IMR-90 (cell line): ENCODE measurements around the gene PPM1D. TPM values are rescaled to one million over a fixed set of nuclear protein-coding genes. Genes with fewer than 3 reads are reported as not detected.

ENCODE experiments used
- ATAC-seq: fragments of 200-7000 bp; cut with Tn5 transposase; 2 replicates; pipeline ENCODE4 v1.9.1; 2020; ENCODE audit warnings: low read depth, mild to moderate bottlenecking, moderate library complexity
- BruUV-seq: library from RNA; stranded (reverse); fragments of 400-500 nt; replicated peaks from 2 replicates; lab custom pipeline; 2021; lab: Mats Ljungman, UMichigan
- CTCF ChIA-PET: fragments of 300-600 bp; formaldehyde crosslinking; extraction: SDS; loops from one replicate; lab custom pipeline; 2021; ENCODE audit warnings: antibody characterized with exemption; lab: Yijun Ruan, JAX
- POLR2A ChIA-PET: fragments of 300-600 bp; sonication (Branson Sonifier 250); formaldehyde crosslinking; loops from one replicate; lab custom pipeline; 2022; ENCODE audit warnings: antibody characterized with exemption; ENCODE audit not compliant: unreplicated experiment; lab: Charles Lee
- DNase-seq: peaks from one replicate; pipeline ENCODE4 v3.0.0; 2013
- H2AFZ ChIP-seq: replicated peaks from 2 replicates; pipeline ENCODE3; 2013; ENCODE audit warnings: low read length, mild to moderate bottlenecking; ENCODE audit not compliant: poor library complexity
- H2AK5ac ChIP-seq: 2 replicates; pipeline ENCODE4 v1.6.1; 2013; ENCODE audit warnings: low read depth, low read length, inconsistent platforms
- H2AK9ac ChIP-seq: replicated peaks from 2 replicates; pipeline ENCODE3; 2013; ENCODE audit warnings: mild to moderate bottlenecking, low read depth, low read length, moderate library complexity; ENCODE audit not compliant: poor library complexity
- H2BK120ac ChIP-seq: 2 replicates; pipeline ENCODE4 v1.6.1; 2013; ENCODE audit warnings: low read depth, low read length, inconsistent platforms
- H2BK15ac ChIP-seq: 3 replicates; pipeline ENCODE4 v1.6.1; 2013; ENCODE audit warnings: low read depth, low read length, inconsistent platforms
- H2BK20ac ChIP-seq: 2 replicates; pipeline ENCODE4 v1.6.1; 2013; ENCODE audit warnings: low read depth, mild to moderate bottlenecking, inconsistent platforms, low read length, moderate library complexity
- H2BK5ac ChIP-seq: 2 replicates; pipeline ENCODE4 v1.6.1; 2013; ENCODE audit warnings: mild to moderate bottlenecking, low read depth, low read length, inconsistent platforms; ENCODE audit not compliant: poor library complexity, severe bottlenecking
- H3K14ac ChIP-seq: replicated peaks from 2 replicates; pipeline ENCODE4 v1.6.1; 2013; ENCODE audit warnings: low read depth, low read length, inconsistent platforms
- H3K18ac ChIP-seq: 2 replicates; pipeline ENCODE4 v1.6.1; 2013; ENCODE audit warnings: low read depth, low read length, control low read depth
- H3K23ac ChIP-seq: 2 replicates; pipeline ENCODE4 v1.6.1; 2013; ENCODE audit warnings: low read depth, low read length, inconsistent platforms
- H3K27ac ChIP-seq: 2 replicates; pipeline ENCODE4 v1.5.1; 2013; ENCODE audit warnings: mild to moderate bottlenecking, control low read depth, low read length; ENCODE audit not compliant: insufficient read depth
- H3K27me3 ChIP-seq: 2 replicates; pipeline ENCODE4 v1.6.1; 2013; ENCODE audit warnings: low read length; ENCODE audit not compliant: control insufficient read depth, insufficient read depth
- H3K36me3 ChIP-seq: 2 replicates; pipeline ENCODE4 v1.6.1; 2013; ENCODE audit warnings: low read length, mixed read lengths; ENCODE audit not compliant: control insufficient read depth, insufficient read depth
- H3K4ac ChIP-seq: 2 replicates; pipeline ENCODE4 v1.6.1; 2013; ENCODE audit warnings: low read depth, low read length, inconsistent platforms
- H3K4me1 ChIP-seq: 2 replicates; pipeline ENCODE4 v1.6.1; 2013; ENCODE audit warnings: low read length, mixed read lengths; ENCODE audit not compliant: control insufficient read depth, insufficient read depth
- H3K4me2 ChIP-seq: 2 replicates; pipeline ENCODE4 v1.6.1; 2013; ENCODE audit warnings: low read depth, mild to moderate bottlenecking, control low read depth, low read length, moderate library complexity
- H3K4me3 ChIP-seq: 2 replicates; pipeline ENCODE4 v1.5.1; 2013; ENCODE audit warnings: low read depth, mild to moderate bottlenecking, control low read depth, low read length, moderate library complexity; ENCODE audit not compliant: insufficient read depth
- H3K56ac ChIP-seq: 2 replicates; pipeline ENCODE4 v1.6.1; 2013; ENCODE audit warnings: low read length, inconsistent platforms; ENCODE audit not compliant: insufficient read depth; ENCODE audit errors: extremely low read depth
- H3K79me1 ChIP-seq, 2 experiments: 2 replicates each; pipeline ENCODE4 v1.6.1; 2013; ENCODE audit warnings: low read length in 2 of 2, inconsistent platforms in 1 of 2, low read depth in 1 of 2
- H3K9ac ChIP-seq: 2 replicates; pipeline ENCODE4 v1.6.1; 2013; ENCODE audit warnings: low read depth, low read length, control low read depth
- H3K9me1 ChIP-seq: 2 replicates; pipeline ENCODE4 v1.6.1; 2013; ENCODE audit warnings: low read length, inconsistent platforms; ENCODE audit not compliant: insufficient read depth
- H3K9me3 ChIP-seq: 2 replicates; pipeline ENCODE4 v1.6.1; 2013; ENCODE audit warnings: low read length; ENCODE audit not compliant: control insufficient read depth, insufficient read depth
- H4K20me1 ChIP-seq: 2 replicates; pipeline ENCODE4 v1.6.1; 2013; ENCODE audit warnings: low read length, inconsistent platforms; ENCODE audit not compliant: insufficient read depth
- H4K5ac ChIP-seq: 2 replicates; pipeline ENCODE4 v1.6.1; 2013; ENCODE audit warnings: mild to moderate bottlenecking, low read depth, low read length, control low read depth
- H4K8ac ChIP-seq, 2 experiments: 2 replicates each; pipeline ENCODE4 v1.6.1; 2013; ENCODE audit warnings: low read depth in 2 of 2, low read length in 2 of 2, control low read depth in 1 of 2, inconsistent platforms in 1 of 2
- H4K91ac ChIP-seq: 2 replicates; pipeline ENCODE4 v1.6.1; 2013; ENCODE audit warnings: low read depth, low read length, inconsistent platforms; ENCODE audit not compliant: insufficient read depth
- RFX5 ChIP-seq: IDR thresholded peaks from 2 replicates; pipeline ENCODE4 v1.8.0; 2012; ENCODE audit warnings: low read depth, mild to moderate bottlenecking, low read length, moderate library complexity
- WGBS, 2 experiments: methylation state at CpG; one replicate each; pipeline versions ENCODE4 v1.1.5 to v1.1.7; 2013; ENCODE audit warnings: missing lambda C conversion rate in 2 of 2; ENCODE audit not compliant: insufficient read length in 1 of 2; ENCODE audit errors: extremely low coverage in 2 of 2; 5-methylcytosine and 5-hydroxymethylcytosine counted together
- dilution Hi-C: fragments of 300-500 bp; cut with HindIII; formaldehyde crosslinking; loops from one replicate; pipeline ENCODE4 v1.14.3; 2018; ENCODE audit warnings: low sequenced_read_pairs; ENCODE audit not compliant: unreplicated experiment
- in situ Hi-C: fragments of 300-500 bp; cut with MboI; formaldehyde crosslinking; loops from 3 replicates; pipeline ENCODE4 v1.14.3; 2019; ENCODE audit warnings: low sequenced_read_pairs, inconsistent platforms, mixed read lengths
- intact Hi-C: fragments of 100-400 bp; cut with micrococcal nuclease; formaldehyde crosslinking; loops from 2 replicates; pipeline ENCODE4 v1.10.0; 2022
- polyA plus RNA-seq, 3 experiments: library from polyadenylated mRNA; depleted of rRNA; stranded (reverse); fragments of >200 nt; gene quantifications; 2 replicates each; pipeline ENCODE4 v1.2.3, GENCODE V29; 2012; ENCODE audit warnings: low replicate concordance in 1 of 3
- total RNA-seq: library from RNA; depleted of rRNA; stranded (reverse); fragments of >200 nt; gene quantifications from 2 replicates; pipeline ENCODE4 v1.2.3, GENCODE V29; 2012

The PPM1D gene
- total and polyA plus RNA-seq, 2 of the 4 experiments (the other 2 are of a cell fraction): 5.5 to 16.1 TPM

- H2AK5ac ChIP-seq: no peak overlapping the region
- intact Hi-C loops (no loop called here), in situ Hi-C loops (loop anchor here (25.0 kb wide), 1 partner anchor 491 kb away; the partner anchor contains the start of gene CA4), dilution Hi-C loops (no loop called here)
- no peak overlapping the region for H4K8ac ChIP-seq
- ChIA-PET CTCF (no interaction called here), POLR2A (no interaction called here)
- H4K5ac ChIP-seq: no peak overlapping the region
- H2AFZ ChIP-seq: no peak overlapping the region
- H2BK120ac ChIP-seq: no peak overlapping the region
- no peak overlapping the region for H3K4ac ChIP-seq
- H3K14ac ChIP-seq: no peak overlapping the region
- peaks cover 12% of the 10 kb centered on the region for H3K9me1 ChIP-seq
- no peaks in the 10 kb centered on the region for H3K27me3 ChIP-seq
- no peak overlapping the region for H3K27ac ChIP-seq
- no peak overlapping the region for H4K91ac ChIP-seq
- no peak for TF ChIP-seq RFX5
- H3K36me3 ChIP-seq: peaks cover 14% of the 10 kb centered on the region
- no peak overlapping the region for H2BK15ac ChIP-seq
- H3K56ac ChIP-seq: no peak overlapping the region
- H3K79me1 ChIP-seq: peaks cover 32 to 63% of the 10 kb centered on the region in 2 experiments
- ATAC-seq (no peak), DNase-seq (no peak)
- H3K9me3 ChIP-seq: no peaks in the 10 kb centered on the region
- no peak overlapping the region for H2AK9ac ChIP-seq
- H3K9ac ChIP-seq: no peak overlapping the region
- no peak overlapping the region for H2BK20ac ChIP-seq
- no peak overlapping the region for H2BK5ac ChIP-seq
- no CpG with 5 or more reads among the region's 6 CpGs for WGBS, 2 experiments
- peaks cover 1% of the 10 kb centered on the region; the same call in 1 of the 2 replicates for H3K4me1 ChIP-seq
- no peak overlapping the region for H3K18ac ChIP-seq
- no TSS peak for BruUV-seq
- no peak overlapping the region for H3K4me3 ChIP-seq
- H3K23ac ChIP-seq: no peak overlapping the region
- peaks cover 7% of the 10 kb centered on the region; the same call in 1 of the 2 replicates for H4K20me1 ChIP-seq
- H3K4me2 ChIP-seq: no peak overlapping the region
These were observed 28.4 kb downstream of the PPM1D start for GRCh38 chr17:60628252-60628889.
